ENCODE results near the gene TMEM170A. TPM values are rescaled to one million over a fixed set of nuclear protein-coding genes. Genes with fewer than 3 reads are reported as not detected.

The TMEM170A gene
- total and polyA plus RNA-seq, 2 of the 13 experiments (the other 11 are each of a cell fraction or from before 2014, with no cell fraction given), result 35.7 to 39.7 TPM

GRCh38 chr16:75457485-75458021 lies 6.9 kb downstream of the TMEM170A start:
- Histone ChIP-seq H3K4me2 (ENCODE audit: low read depth, low read length) (no peak overlapping the region), H2AFZ (ENCODE audit: low read length) (no peak overlapping the region), H3K4me3 (replicated peaks in 1 of 3; ENCODE audit: insufficient read depth in 1 of 3, low read depth in 2 of 3, low read length in 3 of 3) (no peak overlapping the region), H4K20me1 (ENCODE audit: insufficient read depth, low read length) (peaks cover 30% of the 10 kb centered on the region), H3K36me3 (replicated peaks in 1 of 2; ENCODE audit: control insufficient read depth in 1 of 2, insufficient read depth in 2 of 2, low read length in 2 of 2) (peaks cover 0 to 4% of the 10 kb centered on the region in 2 experiments; a peak in 3 of 5 replicates), H3K27me3 (ENCODE audit: control insufficient read depth in 1 of 2, insufficient read depth in 2 of 2, low read length in 2 of 2) (no peaks in the 10 kb centered on the region), H3K27ac (ENCODE audit: extremely low read length, insufficient read depth, low read length) (no peak overlapping the region), H3K9ac (ENCODE audit: insufficient read depth, low read depth, low read length) (no peak overlapping the region), H3K4me1 (ENCODE audit: insufficient read depth, low read length) (peaks cover 54% of the 10 kb centered on the region), H3K79me2 (ENCODE audit: insufficient read depth, low read length) (peaks cover 83% of the 10 kb centered on the region), H3K9me3 (ENCODE audit: low read length) (no peaks in the 10 kb centered on the region)
- intact Hi-C loops (cut with micrococcal nuclease; ENCODE audit: unreplicated experiment), result no loop called here
- POLR2A ChIA-PET, result no interaction called here
- FAIRE-seq, result no peak
- CTCF ChIA-PET (ENCODE audit: low intra/inter-chr PET ratio, low total read pairs), result no interaction called here
- no TSS peak for BruUV-seq (replicated peaks)
- ATAC-seq, result no peak
- in situ Hi-C loops (cut with HindIII; ENCODE audit: extremely low pct_ligation_motif_present, low pct_unique_long_range_greater_than_20kb), result no loop called here
- DNase-seq (ENCODE audit: low spot score), result no peak
- WGBS (ENCODE audit: low lambda C conversion rate), result 97% methylated on average over 5 of the region's 5 CpGs
- TF ChIP-seq ZNF121 (CRISPR knock-in tag; IDR thresholded peaks at IDR 0.05) (no peak), GMEB2 (CRISPR knock-in tag; IDR thresholded peaks at IDR 0.05; ENCODE audit: low read depth) (no peak), MAFF (IDR thresholded peaks at IDR 0.05; ENCODE audit: low read depth, low read length) (no peak), SSRP1 (CRISPR knock-in tag; IDR thresholded peaks at IDR 0.05) (no peak), E2F1 (CRISPR knock-in tag; IDR thresholded peaks at IDR 0.05) (no peak), ZNF619 (CRISPR knock-in tag; IDR thresholded peaks at IDR 0.05) (no peak), ONECUT2 (CRISPR knock-in tag; IDR thresholded peaks at IDR 0.05) (no peak), USF2 (IDR thresholded peaks at IDR 0.05; ENCODE audit: low read depth, low read length) (no peak), USF2 (CRISPR knock-in tag; IDR thresholded peaks at IDR 0.05; ENCODE audit: borderline replicate concordance) (no peak), CREBL2 (CRISPR knock-in tag; IDR thresholded peaks at IDR 0.05; ENCODE audit: borderline replicate concordance) (no peak), ZNF276 (CRISPR knock-in tag; IDR thresholded peaks at IDR 0.05; ENCODE audit: low read depth) (no peak), ARNT2 (CRISPR knock-in tag; IDR thresholded peaks at IDR 0.05; ENCODE audit: low read depth) (no peak), ZNF558 (CRISPR knock-in tag; IDR thresholded peaks at IDR 0.05; ENCODE audit: borderline replicate concordance) (no peak)
